Esophagus muscularis mucosa (tissue), 4 donors: ENCODE results near the gene RALGAPB. TPM values are rescaled to one million over a fixed set of nuclear protein-coding genes. Genes with fewer than 3 reads are reported as not detected.

Experiments
- DNase-seq: peaks from one replicate; pipeline ENCODE4 v3.0.0-alpha.2; 2017; ENCODE audit errors: extremely low spot score
- H3K27ac ChIP-seq, 4 donors: fragments of 200-600 bp; sonication (generic); replicated peaks in 1 of 4; 1 replicate in 3 of 4; 2 replicates in 1 of 4; pipeline ENCODE4 v1.5.1; 2016 to 2019; ENCODE audit warnings: mild to moderate bottlenecking in 1 of 4
- H3K27me3 ChIP-seq, 4 donors: fragments of 200-600 bp; sonication (generic); one replicate each; pipeline versions ENCODE4 v1.5.1 to v1.6.0; 2016 to 2019
- H3K36me3 ChIP-seq, 4 donors: fragments of 200-600 bp; sonication (generic); one replicate each; pipeline ENCODE4 v1.5.1; 2016 to 2019
- H3K4me1 ChIP-seq, 4 donors: fragments of 200-600 bp; sonication (generic); one replicate each; pipeline ENCODE4 v1.5.1; 2016 to 2019
- H3K4me3 ChIP-seq, 4 donors: fragments of 200-600 bp; sonication (generic); 1 replicate in 2 of 4; 2 replicates in 2 of 4; pipeline ENCODE4 v1.5.1; 2016 to 2019; ENCODE audit warnings: mild to moderate bottlenecking in 4 of 4, moderate library complexity in 1 of 4
- H3K9me3 ChIP-seq, 4 donors: fragments of 200-600 bp; sonication (generic); 1 replicate in 3 of 4; 2 replicates in 1 of 4; pipeline ENCODE4 v1.5.1; 2016 to 2019
- EP300 ChIP-seq: sonication (generic); formaldehyde crosslinking; IDR thresholded peaks from one replicate; pipeline ENCODE4 v1.6.1; 2017; ENCODE audit warnings: antibody characterized with exemption
- POLR2A ChIP-seq: fragments of 450-650 bp; IDR thresholded peaks from one replicate; pipeline ENCODE4 v1.6.1; 2017; ENCODE audit warnings: antibody characterized with exemption, moderate library complexity, mild to moderate bottlenecking, low read depth
- POLR2AphosphoS5 ChIP-seq, 2 donors: sonication (generic); formaldehyde crosslinking; IDR thresholded peaks; one replicate each; pipeline ENCODE4 v1.6.1; 2017; ENCODE audit warnings: antibody characterized with exemption in 2 of 2
- WGBS: methylation state at CpG from one replicate; pipeline ENCODE4 v1.1.5; 2018; 5-methylcytosine and 5-hydroxymethylcytosine counted together
- intact Hi-C: fragments of 100-400 bp; cut with DNase I; formaldehyde crosslinking; loops from one replicate; pipeline ENCODE4 v1.15.1; 2023
- total RNA-seq, 4 donors: library from RNA; depleted of rRNA; stranded (reverse); fragments of >200 nt; gene quantifications; one replicate each; pipeline versions ENCODE4 v1.1.0 to v1.2.1, GENCODE V29; 2016
- TF ChIP-seq, protein P1 (sequence below), 3 experiments: fragments of 200-600 bp in 2 of 3; fragments of 450-650 bp in 1 of 3; sonication (generic) in 2 of 3; IDR thresholded peaks; one replicate each; pipeline ENCODE4 v1.5.1; 2017 to 2019; ENCODE audit warnings: antibody characterized with exemption in 3 of 3, mild to moderate bottlenecking in 2 of 3, moderate library complexity in 1 of 3

Gene RALGAPB
- total RNA-seq, 4 donors from 2014 or later: 31.5 to 37.4 (median 35.5) TPM

DNA sequence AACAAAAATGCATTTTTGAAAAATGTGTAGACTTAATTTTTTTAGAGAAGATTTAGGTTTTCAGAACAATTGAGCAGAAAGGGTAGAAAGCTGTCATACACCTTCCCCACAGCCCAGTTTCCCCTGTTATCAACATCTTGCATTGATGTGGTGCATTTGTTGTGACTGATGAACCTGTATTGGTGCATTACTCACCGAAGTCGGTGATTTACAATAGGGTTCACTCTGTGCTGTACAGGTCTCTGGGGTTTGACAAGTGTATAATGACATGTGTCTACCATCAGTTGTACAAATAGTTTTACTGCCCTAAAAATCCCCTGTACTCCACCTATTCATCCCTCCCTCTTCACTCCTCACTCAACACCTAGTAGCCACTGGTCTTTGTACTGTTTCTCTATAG is 84.5 kb downstream of the RALGAPB start:
- intact Hi-C loops: no loop called here
- Histone ChIP-seq H3K27ac (no peak overlapping the region), H3K9me3 (no peaks in the 10 kb centered on the region), H3K4me1 (no peaks in the 10 kb centered on the region), H3K27me3 (no peaks in the 10 kb centered on the region), H3K4me3 (no peak overlapping the region), H3K36me3 (peaks cover 30 to 100% (median 75%) of the 10 kb centered on the region in 4 donors)
- no peak for TF ChIP-seq POLR2A
- TF ChIP-seq POLR2AphosphoS5 (IDR thresholded peaks at IDR 0.05): no peak
- TF ChIP-seq EP300: no peak
- TF ChIP-seq, protein P1, sequence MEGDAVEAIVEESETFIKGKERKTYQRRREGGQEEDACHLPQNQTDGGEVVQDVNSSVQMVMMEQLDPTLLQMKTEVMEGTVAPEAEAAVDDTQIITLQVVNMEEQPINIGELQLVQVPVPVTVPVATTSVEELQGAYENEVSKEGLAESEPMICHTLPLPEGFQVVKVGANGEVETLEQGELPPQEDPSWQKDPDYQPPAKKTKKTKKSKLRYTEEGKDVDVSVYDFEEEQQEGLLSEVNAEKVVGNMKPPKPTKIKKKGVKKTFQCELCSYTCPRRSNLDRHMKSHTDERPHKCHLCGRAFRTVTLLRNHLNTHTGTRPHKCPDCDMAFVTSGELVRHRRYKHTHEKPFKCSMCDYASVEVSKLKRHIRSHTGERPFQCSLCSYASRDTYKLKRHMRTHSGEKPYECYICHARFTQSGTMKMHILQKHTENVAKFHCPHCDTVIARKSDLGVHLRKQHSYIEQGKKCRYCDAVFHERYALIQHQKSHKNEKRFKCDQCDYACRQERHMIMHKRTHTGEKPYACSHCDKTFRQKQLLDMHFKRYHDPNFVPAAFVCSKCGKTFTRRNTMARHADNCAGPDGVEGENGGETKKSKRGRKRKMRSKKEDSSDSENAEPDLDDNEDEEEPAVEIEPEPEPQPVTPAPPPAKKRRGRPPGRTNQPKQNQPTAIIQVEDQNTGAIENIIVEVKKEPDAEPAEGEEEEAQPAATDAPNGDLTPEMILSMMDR (IDR thresholded peaks at IDR 0.05): no peak
- no peak for DNase-seq
- 97% methylated on average over 2 of the region's 2 CpGs for WGBS

DNA sequence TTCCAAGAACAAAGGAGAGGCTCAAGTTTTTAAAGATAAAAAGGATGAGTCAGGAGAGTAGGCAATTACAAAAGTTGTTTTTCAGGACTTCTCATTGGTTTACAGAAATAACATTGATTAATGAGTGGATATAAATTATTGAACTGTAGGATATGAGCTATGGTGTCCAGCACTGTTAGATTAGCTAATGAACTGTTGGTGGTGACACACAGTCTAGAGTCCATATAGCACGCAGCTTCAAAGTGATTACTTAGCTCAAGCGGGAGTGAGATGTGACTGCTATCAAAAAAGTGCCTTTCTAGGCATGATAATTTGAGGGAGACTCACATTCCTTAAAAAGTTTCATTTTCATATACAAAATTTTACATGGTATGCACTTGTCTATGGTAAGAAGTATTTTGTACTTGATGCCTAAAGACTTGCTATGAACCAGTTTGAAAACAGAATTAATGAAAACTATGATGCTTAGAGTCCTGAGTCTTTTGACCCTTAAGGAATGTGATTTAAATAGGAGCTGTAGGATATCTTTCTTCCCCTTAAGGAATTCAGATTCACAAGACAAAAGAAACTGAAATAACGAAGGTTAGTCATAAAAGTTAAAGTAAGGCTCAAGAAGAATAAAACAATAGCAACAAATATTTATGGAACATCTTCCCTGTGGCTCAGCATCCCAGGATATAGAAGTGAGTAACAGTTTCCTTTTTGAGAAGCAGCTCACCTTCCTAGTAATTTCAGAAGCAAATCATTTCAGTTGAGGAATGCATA is 86.1 kb downstream of the RALGAPB start:
- intact Hi-C loops: no loop called here
- H3K36me3 ChIP-seq: peaks cover 39 to 100% (median 71%) of the 10 kb centered on the region in 4 donors
- no peak overlapping the region for H3K27ac ChIP-seq
- no peak for DNase-seq
- WGBS: 92% methylated on average over 3 of the region's 3 CpGs
- no peaks in the 10 kb centered on the region for H3K4me1 ChIP-seq
- no peak overlapping the region for H3K4me3 ChIP-seq
- no peak for TF ChIP-seq EP300
- TF ChIP-seq, protein P1 (IDR thresholded peaks at IDR 0.05): no peak
- no peak for TF ChIP-seq POLR2AphosphoS5 (IDR thresholded peaks at IDR 0.05)
- no peak for TF ChIP-seq POLR2A
- H3K27me3 ChIP-seq: no peaks in the 10 kb centered on the region
- H3K9me3 ChIP-seq: no peaks in the 10 kb centered on the region

DNA sequence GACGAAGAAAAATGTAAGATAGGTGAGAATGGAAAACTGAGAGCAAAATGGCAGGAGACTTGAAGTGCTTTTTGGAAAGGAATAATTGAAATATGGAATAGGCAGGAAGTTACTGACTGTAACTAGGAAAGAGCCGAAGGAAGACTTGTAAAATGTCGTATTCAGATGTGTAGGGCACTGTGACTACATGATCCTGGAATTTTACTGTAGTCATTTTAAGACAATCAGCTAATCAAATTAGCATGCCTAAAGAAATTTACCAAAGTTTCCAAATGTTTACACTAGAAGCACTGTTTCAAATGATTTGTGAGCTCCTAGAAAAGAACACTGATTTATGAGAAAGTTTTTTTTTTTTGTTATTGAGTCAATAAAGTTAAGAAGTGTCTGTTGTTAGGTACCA is 87.1 kb downstream of the RALGAPB start:
- 96% methylated on average over 3 of the region's 3 CpGs for WGBS
- no peaks in the 10 kb centered on the region for H3K4me1 ChIP-seq
- TF ChIP-seq EP300 (no peak), POLR2A (no peak), POLR2AphosphoS5 (IDR thresholded peaks at IDR 0.05) (no peak)
- TF ChIP-seq, protein P1 (IDR thresholded peaks at IDR 0.05): no peak
- intact Hi-C loops: no loop called here
- no peak overlapping the region for H3K4me3 ChIP-seq
- DNase-seq: no peak
- H3K27me3 ChIP-seq: no peaks in the 10 kb centered on the region
- no peak overlapping the region for H3K27ac ChIP-seq
- no peaks in the 10 kb centered on the region for H3K9me3 ChIP-seq
- peaks cover 29 to 100% (median 65%) of the 10 kb centered on the region in 4 donors for H3K36me3 ChIP-seq

DNA sequence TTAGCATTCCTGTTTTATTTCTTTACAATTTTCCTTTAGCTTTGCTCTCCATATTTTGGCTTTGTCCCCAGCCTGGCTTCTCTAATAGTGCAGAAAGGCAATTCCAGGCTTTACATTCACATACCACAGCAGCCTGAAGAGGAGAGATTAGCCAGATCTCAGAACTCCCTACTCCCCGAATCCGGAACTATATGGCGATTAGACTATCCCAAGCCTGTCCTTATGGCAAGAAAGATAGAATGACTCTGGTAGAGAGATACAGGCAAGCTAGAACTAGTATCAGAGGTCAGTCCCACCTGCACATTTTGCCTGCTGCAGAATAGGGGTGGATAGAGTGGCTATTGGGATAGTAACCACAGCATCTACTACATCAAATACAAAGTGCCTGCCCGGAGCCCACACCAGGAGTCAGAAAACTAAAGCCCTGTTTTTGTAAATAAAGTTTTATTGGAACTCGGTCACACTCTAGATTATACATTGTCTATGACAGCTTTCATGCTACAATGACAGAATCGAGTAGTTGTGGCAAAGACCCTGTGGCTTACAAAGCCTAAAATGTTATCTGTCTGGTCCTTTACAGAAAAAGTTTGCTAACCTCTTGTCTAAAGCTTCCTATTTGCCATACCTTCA is 91.3 kb downstream of the RALGAPB start:
- no peak for DNase-seq
- Histone ChIP-seq H3K4me3 (no peak overlapping the region), H3K27me3 (no peaks in the 10 kb centered on the region), H3K36me3 (peaks cover 31 to 99% (median 71%) of the 10 kb centered on the region in 4 donors), H3K9me3 (no peaks in the 10 kb centered on the region), H3K27ac (no peak overlapping the region), H3K4me1 (no peaks in the 10 kb centered on the region)
- intact Hi-C loops: no loop called here
- WGBS: 93% methylated on average over 6 of the region's 6 CpGs
- TF ChIP-seq, protein P1 (IDR thresholded peaks at IDR 0.05): no peak
- TF ChIP-seq POLR2A (no peak), EP300 (no peak)
